ENCODE measurements around the gene ELMOD3. TPM values are rescaled to one million over a fixed set of nuclear protein-coding genes. Genes with fewer than 3 reads are reported as not detected.
"Not testable (repeated sequence)": the region's sequence is repeated elsewhere in the genome, so short reads cannot be mapped to it uniquely, and the experiment has no call there.

ELMOD3 gene
- total RNA-seq, 1 experiment from 2014 or later, result 14.6 TPM

- DNase-seq (ENCODE audit: low spot score), result no peak
Observed at GRCh38 chr2:85400541-85401463, 46.2 kb downstream of the ELMOD3 start.

- no peak for DNase-seq (ENCODE audit: low spot score)
Observed at GRCh38 chr2:85401464-85401805, 46.9 kb downstream of the ELMOD3 start.

DNA sequence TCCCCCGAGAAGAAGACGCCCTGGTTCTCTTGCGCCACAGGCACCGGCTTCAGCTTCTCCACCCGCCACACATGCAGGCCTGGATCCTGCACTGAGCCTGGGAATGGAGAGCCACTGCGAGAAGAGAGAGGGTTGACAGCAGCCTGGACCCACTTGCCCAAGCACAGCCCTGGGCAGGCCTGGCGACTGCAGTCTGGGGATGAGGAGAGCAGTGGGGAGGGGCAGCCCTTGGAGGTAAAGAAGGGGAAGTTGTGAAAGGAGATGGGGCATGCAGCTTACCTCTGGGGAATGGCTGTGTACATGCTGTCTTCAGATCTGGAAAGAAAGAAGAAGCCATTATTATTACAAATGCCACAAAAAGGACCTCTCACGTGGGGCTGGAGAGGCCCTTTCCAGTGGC is 47.3 kb downstream of the ELMOD3 start:
- no peak for DNase-seq (ENCODE audit: low spot score)

DNA sequence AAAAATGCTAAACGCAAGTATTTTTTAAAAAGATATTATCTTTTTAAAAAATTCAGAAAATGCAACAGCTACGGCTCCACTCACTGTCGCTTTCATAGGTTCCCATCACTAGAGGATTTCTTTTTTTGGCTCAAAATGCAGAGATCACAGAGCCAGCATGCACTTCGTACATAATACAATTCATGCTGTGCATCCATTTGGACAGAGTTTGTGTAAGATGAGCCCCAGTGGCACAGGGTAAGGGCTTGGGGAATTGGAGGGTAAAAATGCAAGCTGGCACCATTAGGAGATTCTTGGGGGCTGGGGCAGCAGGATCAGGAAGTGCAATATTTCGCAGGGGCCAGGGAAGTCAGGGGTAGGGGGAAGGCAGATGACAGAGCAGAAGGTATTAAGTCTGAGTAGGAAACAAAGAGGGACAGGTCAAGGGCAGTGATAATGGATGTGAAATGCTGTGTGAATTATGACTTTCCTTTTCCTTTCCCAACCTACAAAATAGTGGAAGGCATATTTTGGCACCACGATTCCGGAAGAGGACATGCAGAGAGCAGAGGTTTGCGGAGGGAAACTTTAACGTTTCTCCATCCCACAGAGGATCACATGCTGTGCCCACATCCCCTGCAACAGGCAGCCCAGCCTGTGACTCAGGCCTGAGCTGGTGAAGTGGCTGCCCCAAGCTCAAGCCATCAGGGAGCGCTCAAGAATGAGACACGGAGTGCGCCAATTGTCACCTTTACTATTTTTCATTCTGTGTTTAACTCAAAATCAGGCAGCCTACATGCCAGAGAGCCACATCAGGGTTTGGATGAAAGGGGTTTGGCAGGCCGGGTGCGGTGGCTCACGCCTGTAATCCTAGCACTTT is 50.9 kb downstream of the ELMOD3 start:
- DNase-seq (ENCODE audit: low spot score), result peak; percentile 88

DNA sequence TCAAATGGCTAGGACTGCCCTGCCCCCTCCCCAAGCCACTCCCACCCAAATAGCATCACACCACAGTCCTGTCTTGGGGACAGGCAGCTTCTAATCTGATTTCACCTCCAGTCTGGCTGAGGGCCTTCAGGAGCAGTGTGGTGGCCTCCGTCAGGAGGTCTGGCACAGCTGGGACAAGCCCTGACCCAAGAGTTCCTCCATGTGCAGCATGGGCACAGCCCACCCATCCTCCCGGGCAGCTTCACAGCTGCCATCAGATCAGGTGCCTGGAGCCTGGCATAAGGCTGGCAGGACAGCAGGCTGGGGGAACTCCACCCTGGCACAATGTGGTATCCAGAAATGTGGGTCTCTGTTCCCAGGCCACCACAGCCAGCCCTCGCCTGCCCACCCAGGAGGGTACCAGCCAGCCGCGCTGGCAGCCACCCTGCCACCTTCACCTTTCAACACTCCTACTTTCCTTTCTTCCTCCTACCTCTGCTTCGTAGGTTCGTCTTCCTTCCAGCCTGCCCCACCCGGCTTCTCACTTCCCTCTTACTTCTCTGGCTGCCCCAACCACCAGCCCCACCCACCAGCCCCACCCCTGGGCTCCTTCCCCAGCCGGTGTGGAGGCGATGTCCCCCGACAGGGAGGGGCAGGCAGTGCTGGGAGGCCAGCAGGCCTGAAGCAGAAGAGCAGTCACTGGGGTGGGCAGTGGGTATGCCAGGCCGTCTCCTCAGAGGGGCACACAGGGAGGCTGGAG is 55.4 kb downstream of the ELMOD3 start, which contains the start of gene CAPG:
TSS of gene CAPG (minus strand) at position 522 of the 739 bp plus-strand sequence. CDS start 8,221 bp downstream, outside the sequence.
- DNase-seq (ENCODE audit: low spot score), result peak; percentile 69

- DNase-seq (ENCODE audit: low spot score), result peak; percentile 47
Observed at GRCh38 chr2:85410584-85411404, 56.2 kb downstream of the ELMOD3 start.

DNA sequence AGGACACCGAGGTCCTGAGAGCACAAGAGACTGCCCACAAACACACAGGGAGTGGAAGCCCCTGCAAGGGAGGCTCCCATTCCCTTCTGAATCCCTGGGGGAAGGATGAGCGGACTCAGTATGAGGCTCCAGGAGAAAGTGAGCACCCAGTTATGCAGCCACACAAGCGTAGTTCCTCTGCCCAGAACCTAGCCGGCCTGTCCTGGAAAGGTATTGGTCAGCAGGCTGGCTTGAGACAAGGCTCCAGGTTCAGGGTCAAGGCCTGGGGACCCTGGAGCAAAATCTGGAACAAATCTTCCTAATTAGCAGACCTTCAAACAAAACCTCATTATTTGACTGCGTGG is 56.8 kb downstream of the ELMOD3 start:
- no peak for DNase-seq (ENCODE audit: low spot score)

- DNase-seq (ENCODE audit: low spot score), result no peak
Observed at GRCh38 chr2:85413592-85414420, 59.2 kb downstream of the ELMOD3 start.

- not testable (repeated sequence) for DNase-seq (ENCODE audit: low spot score)
Observed at GRCh38 chr2:85414421-85414759, 59.8 kb downstream of the ELMOD3 start.

DNA sequence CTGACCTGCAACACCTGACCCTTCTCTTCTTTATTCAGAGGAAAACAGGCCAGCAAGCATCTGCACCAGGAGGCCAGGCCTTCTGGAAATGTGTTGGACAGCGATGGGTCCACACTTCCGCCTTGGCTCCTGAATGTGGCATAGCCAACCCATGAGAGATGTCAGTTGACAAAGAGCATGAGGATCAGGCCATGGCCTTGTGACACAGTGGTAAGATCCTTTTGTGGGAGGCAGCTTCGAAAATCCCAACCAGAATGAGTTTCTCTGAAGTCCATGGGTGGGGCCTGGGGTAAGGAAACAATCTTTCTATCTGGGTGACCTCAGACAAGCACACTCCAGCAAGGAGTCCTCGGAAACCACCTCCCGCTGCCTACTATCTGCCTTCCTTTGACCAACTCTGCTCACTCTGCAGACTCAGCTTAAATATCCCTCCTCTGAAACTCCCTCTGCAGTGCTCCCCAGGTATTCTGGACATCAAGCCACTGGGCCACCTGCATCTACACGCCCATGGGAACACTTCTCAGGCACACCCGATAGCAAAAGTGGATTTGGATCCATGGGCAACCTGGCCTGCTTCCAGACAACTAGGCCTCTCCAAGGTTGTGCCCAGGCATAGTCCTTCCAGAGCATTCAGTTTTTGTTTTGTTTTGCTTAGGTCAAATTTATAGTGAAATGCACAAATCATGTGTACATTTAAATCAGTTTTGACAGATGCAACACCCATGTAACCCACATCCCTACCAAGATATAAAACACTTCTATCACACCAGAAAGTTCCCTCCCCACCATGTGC is 60.4 kb downstream of the ELMOD3 start:
- DNase-seq (ENCODE audit: low spot score), result no peak

- no peak for DNase-seq (ENCODE audit: low spot score)
Observed at GRCh38 chr2:85415980-85416650, 61.5 kb downstream of the ELMOD3 start.

- peak; percentile 62 for DNase-seq (ENCODE audit: low spot score)
Observed at GRCh38 chr2:85418132-85419008, 63.8 kb downstream of the ELMOD3 start, which contains the start of gene SH2D6. Gene SH2D6 (plus strand): TSS chr2:85418714. CDS start chr2:85429466, 10,752 bp downstream.

- no peak for DNase-seq (ENCODE audit: low spot score)
Observed at GRCh38 chr2:85419009-85419675, 64.6 kb downstream of the ELMOD3 start.

DNA sequence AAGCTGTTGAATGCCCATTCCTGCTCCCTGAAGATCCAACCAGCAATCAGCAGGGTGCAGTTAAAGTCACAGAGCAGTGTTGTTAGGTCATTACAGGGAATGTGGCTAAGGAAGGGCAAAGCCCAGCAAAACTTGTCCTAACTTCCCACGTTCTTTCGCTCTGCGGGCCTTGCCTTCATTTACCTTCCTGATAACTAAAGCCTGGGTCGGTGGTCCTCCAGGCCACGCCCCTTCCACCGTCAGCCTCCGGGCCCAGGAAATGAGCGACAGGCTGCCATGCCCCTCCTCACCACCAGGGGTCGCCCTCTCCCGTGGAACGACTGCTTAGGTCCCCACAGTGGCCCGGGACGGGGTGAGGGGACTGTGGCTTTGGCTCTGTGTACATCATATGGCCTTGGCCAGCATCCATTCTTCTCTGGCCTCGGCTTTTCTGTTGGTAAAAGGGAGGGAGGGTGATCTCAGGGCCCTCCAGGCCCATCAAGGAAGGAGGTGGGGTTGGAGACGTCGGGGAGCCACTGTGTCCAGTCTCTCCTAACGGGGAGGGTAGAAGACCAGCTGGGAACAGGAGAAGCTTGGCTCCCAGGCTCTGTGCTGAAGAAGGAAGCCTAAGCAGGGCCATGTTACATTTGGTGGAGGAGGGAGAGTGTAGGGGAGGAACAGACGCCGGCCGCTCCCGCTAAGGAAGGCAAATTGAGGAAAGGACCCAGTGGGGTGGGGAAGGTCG is 66.1 kb downstream of the ELMOD3 start:
- DNase-seq (ENCODE audit: low spot score), result peak; percentile 78

DNA sequence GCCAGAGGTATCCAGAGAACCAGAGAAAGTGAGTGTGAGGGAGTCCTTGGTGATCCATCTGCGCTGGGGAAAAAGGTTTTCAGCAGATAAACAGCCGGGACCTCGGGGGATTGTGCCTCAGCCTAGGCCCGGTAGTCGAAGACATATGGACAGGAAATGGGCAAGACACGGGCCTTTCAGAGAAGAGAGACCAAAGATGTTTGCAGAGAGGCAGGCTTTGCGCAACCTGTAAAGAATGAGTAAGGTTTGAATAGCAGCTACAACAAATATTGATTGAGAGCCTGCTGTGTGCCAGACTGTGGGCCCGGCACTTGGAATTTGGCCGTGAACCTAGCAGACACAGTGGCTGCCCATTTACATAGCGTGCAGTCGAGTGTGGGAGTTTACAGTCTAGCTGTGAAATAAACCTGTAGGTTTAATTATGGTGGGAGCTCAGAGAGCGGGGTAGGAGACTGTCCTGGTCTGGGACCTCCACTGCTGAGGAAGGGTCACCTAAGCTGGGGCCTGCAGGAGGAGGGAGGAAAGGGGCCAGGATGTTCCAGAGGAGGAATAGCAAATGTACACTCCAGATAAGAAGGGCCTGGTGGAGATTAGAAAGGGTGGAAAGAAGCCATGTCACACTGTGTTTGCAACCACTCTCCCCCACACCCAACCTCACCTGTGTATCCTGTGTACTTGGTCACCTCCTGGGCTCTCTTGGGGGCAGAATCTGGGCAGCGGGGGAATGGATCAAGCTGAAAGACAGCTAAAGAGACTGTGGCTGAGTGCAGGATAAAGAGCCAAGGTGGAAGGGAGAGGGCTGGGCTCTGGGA is 66.9 kb downstream of the ELMOD3 start:
- no peak for DNase-seq (ENCODE audit: low spot score)

- DNase-seq (ENCODE audit: low spot score), result no peak
Observed at GRCh38 chr2:85422072-85422457, 67.5 kb downstream of the ELMOD3 start.

Measured in H4 (cell line).